ENCODE measurements around the gene TP53INP2.
A peak's percentile ranks its signal among the peaks of the same experiment; 100 is the strongest.

The TP53INP2 gene

DNA sequence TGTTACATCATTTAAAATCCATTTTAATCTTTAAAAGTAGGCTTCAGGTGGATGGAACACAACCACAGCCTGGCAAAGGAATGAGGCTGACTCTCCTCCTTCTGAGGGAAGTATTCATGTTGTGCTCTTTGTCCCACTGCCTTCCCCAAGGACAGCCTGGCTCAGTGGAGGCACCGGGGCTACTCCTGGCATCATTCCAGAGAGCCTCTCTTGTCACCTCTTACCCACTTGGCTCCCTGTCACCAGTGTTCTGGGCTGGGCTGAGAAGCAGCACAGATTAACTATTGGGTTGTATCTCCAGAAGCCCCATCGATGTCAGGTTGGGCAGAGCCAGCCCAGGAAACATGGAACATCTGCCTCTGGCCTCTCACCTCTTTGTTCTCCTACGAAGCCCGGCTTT lies 10.7 kb upstream of the TP53INP2 start:
- no peak overlapping the region for H2AFZ ChIP-seq (ENCODE audit: low read length)
- H3K4me2 ChIP-seq (ENCODE audit: low read depth, low read length), result no peak overlapping the region
- H4K20me1 ChIP-seq (ENCODE audit: insufficient read depth, low read length), result no peaks in the 10 kb centered on the region
- H3K9me3 ChIP-seq (replicated peaks; ENCODE audit: insufficient read depth, low read length), result no peaks in the 10 kb centered on the region
- no peak overlapping the region for H3K9ac ChIP-seq (ENCODE audit: low read length)
- TF ChIP-seq, protein P1, sequence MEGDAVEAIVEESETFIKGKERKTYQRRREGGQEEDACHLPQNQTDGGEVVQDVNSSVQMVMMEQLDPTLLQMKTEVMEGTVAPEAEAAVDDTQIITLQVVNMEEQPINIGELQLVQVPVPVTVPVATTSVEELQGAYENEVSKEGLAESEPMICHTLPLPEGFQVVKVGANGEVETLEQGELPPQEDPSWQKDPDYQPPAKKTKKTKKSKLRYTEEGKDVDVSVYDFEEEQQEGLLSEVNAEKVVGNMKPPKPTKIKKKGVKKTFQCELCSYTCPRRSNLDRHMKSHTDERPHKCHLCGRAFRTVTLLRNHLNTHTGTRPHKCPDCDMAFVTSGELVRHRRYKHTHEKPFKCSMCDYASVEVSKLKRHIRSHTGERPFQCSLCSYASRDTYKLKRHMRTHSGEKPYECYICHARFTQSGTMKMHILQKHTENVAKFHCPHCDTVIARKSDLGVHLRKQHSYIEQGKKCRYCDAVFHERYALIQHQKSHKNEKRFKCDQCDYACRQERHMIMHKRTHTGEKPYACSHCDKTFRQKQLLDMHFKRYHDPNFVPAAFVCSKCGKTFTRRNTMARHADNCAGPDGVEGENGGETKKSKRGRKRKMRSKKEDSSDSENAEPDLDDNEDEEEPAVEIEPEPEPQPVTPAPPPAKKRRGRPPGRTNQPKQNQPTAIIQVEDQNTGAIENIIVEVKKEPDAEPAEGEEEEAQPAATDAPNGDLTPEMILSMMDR (IDR thresholded peaks at IDR 0.05; ENCODE audit: low read length), result no peak
- no peaks in the 10 kb centered on the region for H3K9me2 ChIP-seq (replicated peaks; ENCODE audit: insufficient read depth, low read length)
- no peak overlapping the region for H3K4me3 ChIP-seq (ENCODE audit: low read length)
- no peak for DNase-seq
- H3K27me3 ChIP-seq (replicated peaks; ENCODE audit: insufficient read depth, low read length), result no peaks in the 10 kb centered on the region
- H3F3A ChIP-seq (ENCODE audit: insufficient read depth, low read length), result no peaks in the 10 kb centered on the region
- no peak overlapping the region for H3K27ac ChIP-seq (ENCODE audit: low read length)
- H3K79me2 ChIP-seq (ENCODE audit: low read length), result no peaks in the 10 kb centered on the region
- no peaks in the 10 kb centered on the region for H3K4me1 ChIP-seq (ENCODE audit: low read length)
- no peaks in the 10 kb centered on the region for H3K36me3 ChIP-seq (replicated peaks; ENCODE audit: insufficient read depth, low read length)

DNA sequence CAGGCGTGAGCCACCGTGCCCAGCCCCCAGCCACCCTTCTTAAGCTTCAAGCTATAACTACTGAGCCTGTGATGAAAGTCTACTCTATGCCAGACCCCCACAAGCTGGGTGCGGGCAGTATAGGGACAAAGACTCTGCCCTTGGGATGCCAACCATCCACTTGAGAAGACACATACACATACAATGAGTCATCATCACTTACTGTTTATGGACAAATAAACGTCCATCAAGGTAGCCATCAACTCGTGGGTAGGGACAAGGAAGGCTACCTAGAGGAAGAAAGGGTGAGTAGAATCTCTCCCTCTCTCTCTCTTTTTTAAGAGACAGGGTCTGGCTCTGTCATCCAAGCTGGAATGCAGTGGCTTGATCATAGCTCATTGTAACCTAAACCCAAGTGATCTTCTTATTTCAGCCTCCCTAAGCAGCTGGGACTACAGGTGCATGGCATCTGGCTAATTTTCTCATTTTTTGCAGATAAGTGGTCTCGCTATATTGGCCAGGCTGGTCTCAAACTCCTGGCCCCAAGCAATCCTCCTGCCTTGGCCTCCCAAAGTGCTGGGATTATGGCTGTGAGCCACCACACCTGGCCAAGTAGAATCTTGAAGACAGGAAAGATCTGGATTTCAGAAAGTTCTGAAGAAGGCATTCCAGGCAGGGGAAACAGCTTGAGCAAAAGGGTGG lies 2.6 kb upstream of the TP53INP2 start:
- Histone ChIP-seq H3K4me2 (ENCODE audit: low read depth, low read length) (no peak overlapping the region), H4K20me1 (ENCODE audit: insufficient read depth, low read length) (no peaks in the 10 kb centered on the region)

DNA sequence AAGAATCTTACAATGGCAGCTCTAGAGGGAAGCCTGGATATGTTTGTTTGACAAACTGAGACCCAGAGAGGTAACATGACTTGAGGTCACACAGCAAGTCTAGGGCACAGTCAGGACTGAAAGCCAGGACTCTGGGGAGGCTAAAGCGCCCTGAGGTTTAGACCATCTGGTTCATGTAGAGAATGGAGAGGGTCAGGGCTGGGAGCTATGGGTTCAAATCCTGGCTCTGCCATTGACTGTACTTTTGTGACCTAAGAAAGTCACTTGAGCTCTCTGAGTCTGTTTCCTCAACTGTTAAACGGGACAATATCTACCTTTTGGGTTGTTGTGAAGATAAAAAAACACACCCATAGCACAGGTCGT lies 1.1 kb upstream of the TP53INP2 start:
- H3K79me2 ChIP-seq (ENCODE audit: low read length), result no peaks in the 10 kb centered on the region
- H3K9ac ChIP-seq (ENCODE audit: low read length), result no peak overlapping the region; the same call in 1 of the 2 replicates
- peak overlapping the region; percentile 89; the same call in 1 of the 2 replicates for H3K4me3 ChIP-seq (ENCODE audit: low read length)
- peak overlapping the region; percentile 100 for H3K4me2 ChIP-seq (ENCODE audit: low read depth, low read length)
- no peak for DNase-seq
- H3F3A ChIP-seq (ENCODE audit: insufficient read depth, low read length), result peaks cover 8% of the 10 kb centered on the region; the same call in 1 of the 2 replicates
- H3K4me1 ChIP-seq (ENCODE audit: low read length), result peaks cover 7% of the 10 kb centered on the region; the same call in 1 of the 2 replicates
- H3K27me3 ChIP-seq (replicated peaks; ENCODE audit: insufficient read depth, low read length), result no peaks in the 10 kb centered on the region
- H4K20me1 ChIP-seq (ENCODE audit: insufficient read depth, low read length), result no peaks in the 10 kb centered on the region
- H2AFZ ChIP-seq (ENCODE audit: low read length), result peak overlapping the region; percentile 97
- no peaks in the 10 kb centered on the region for H3K36me3 ChIP-seq (replicated peaks; ENCODE audit: insufficient read depth, low read length)
- H3K9me3 ChIP-seq (replicated peaks; ENCODE audit: insufficient read depth, low read length), result no peaks in the 10 kb centered on the region
- TF ChIP-seq, protein P1 (IDR thresholded peaks at IDR 0.05; ENCODE audit: low read length), result no peak
- TF ChIP-seq EZH2phosphoT487 (IDR thresholded peaks at IDR 0.05; ENCODE audit: low read length), result no peak
- TF ChIP-seq EZH2 (optimal IDR thresholded peaks at IDR 0.05; ENCODE audit: low read depth, low read length), result no peak
- H3K27ac ChIP-seq (ENCODE audit: low read length), result no peak overlapping the region
- H3K9me2 ChIP-seq (replicated peaks; ENCODE audit: insufficient read depth, low read length), result no peaks in the 10 kb centered on the region

More for the DNA sequence above, 2.6 kb upstream of the TP53INP2 start:
- Histone ChIP-seq H3K27me3 (replicated peaks; ENCODE audit: insufficient read depth, low read length) (no peaks in the 10 kb centered on the region), H3K27ac (ENCODE audit: low read length) (no peak overlapping the region), H3K79me2 (ENCODE audit: low read length) (no peaks in the 10 kb centered on the region), H3K4me1 (ENCODE audit: low read length) (peaks cover 7% of the 10 kb centered on the region; the same call in 1 of the 2 replicates), H3K9me3 (replicated peaks; ENCODE audit: insufficient read depth, low read length) (no peaks in the 10 kb centered on the region), H3K4me3 (ENCODE audit: low read length) (no peak overlapping the region), H3F3A (ENCODE audit: insufficient read depth, low read length) (peaks cover 7% of the 10 kb centered on the region; the same call in 1 of the 2 replicates), H3K9me2 (replicated peaks; ENCODE audit: insufficient read depth, low read length) (no peaks in the 10 kb centered on the region), H3K9ac (ENCODE audit: low read length) (no peak overlapping the region), H3K36me3 (replicated peaks; ENCODE audit: insufficient read depth, low read length) (no peaks in the 10 kb centered on the region), H2AFZ (ENCODE audit: low read length) (no peak overlapping the region)
- DNase-seq, result no peak
- TF ChIP-seq EZH2phosphoT487 (IDR thresholded peaks at IDR 0.05; ENCODE audit: low read length), result no peak
